Stimulated activated naive B cell treated with anti-CD40 and anti-IgM and Interleukin-4, amounts not matched to agents 10 μg/mL and 1 μg/mL and 100 μg/mL, for 72 hours (primary cell): Measurements from ENCODE around the gene MYH11.
"Not testable (repeated sequence)": the region's sequence is repeated elsewhere in the genome, so short reads cannot be mapped to it uniquely, and the experiment has no call there.

ENCODE experiments used
- ATAC-seq, 2 donors: fragments of 150-1000 bp; cut with Tn5 transposase; replicated peaks; 2 replicates each; pipeline ENCODE4 v1.10.0; 2021; ENCODE audit warnings: moderate library complexity in 1 of 2
- DNase-seq: peaks from one replicate; pipeline ENCODE4 v3.0.0; 2021
- H3K27ac Mint-ChIP-seq: one replicate; pipeline ENCODE4 v1.8.0; 2022; ENCODE audit warnings: mild to moderate bottlenecking, mixed read lengths
- H3K27me3 Mint-ChIP-seq, 2 donors: one replicate each; pipeline ENCODE4 v1.8.0; 2022; ENCODE audit warnings: mixed read lengths in 2 of 2
- H3K36me3 Mint-ChIP-seq, 2 donors: one replicate each; pipeline ENCODE4 v1.8.0; 2022; ENCODE audit warnings: mixed read lengths in 2 of 2, mild to moderate bottlenecking in 1 of 2
- H3K4me1 Mint-ChIP-seq, 2 donors: one replicate each; pipeline ENCODE4 v1.8.0; 2022; ENCODE audit warnings: mixed read lengths in 2 of 2, mild to moderate bottlenecking in 1 of 2
- H3K4me3 Mint-ChIP-seq, 2 donors: one replicate each; pipeline ENCODE4 v1.8.0; 2022; ENCODE audit warnings: mild to moderate bottlenecking in 2 of 2, mixed read lengths in 2 of 2, moderate library complexity in 1 of 2
- H3K9me3 Mint-ChIP-seq, 2 donors: one replicate each; pipeline ENCODE4 v1.8.0; 2022; ENCODE audit warnings: mixed read lengths in 2 of 2, mild to moderate bottlenecking in 1 of 2

MYH11 gene

GRCh38 chr16:15796885-15797284, 59.9 kb downstream of the MYH11 start:
- H3K36me3 Mint-ChIP-seq = peaks cover 4 to 7% of the 10 kb centered on the region in 2 donors
- no peak overlapping the region for H3K27ac Mint-ChIP-seq
- peaks cover 4 to 6% of the 10 kb centered on the region in 2 donors for H3K4me1 Mint-ChIP-seq
- peaks cover 17 to 36% of the 10 kb centered on the region in 2 donors for H3K27me3 Mint-ChIP-seq
- no peak overlapping the region for H3K4me3 Mint-ChIP-seq
- peaks cover 17% of the 10 kb centered on the region in 2 donors for H3K9me3 Mint-ChIP-seq
- no peak for ATAC-seq
- DNase-seq = no peak

GRCh38 chr16:15795615-15796014, 61.2 kb downstream of the MYH11 start:
- Mint-ChIP-seq H3K27ac (no peak overlapping the region), H3K36me3 (peaks cover 4 to 7% of the 10 kb centered on the region in 2 donors), H3K9me3 (peaks cover 17% of the 10 kb centered on the region in 2 donors), H3K4me3 (no peak overlapping the region), H3K4me1 (peaks cover 4 to 6% of the 10 kb centered on the region in 2 donors), H3K27me3 (peaks cover 17 to 36% of the 10 kb centered on the region in 2 donors)
- DNase-seq = no peak
- ATAC-seq = no peak

GRCh38 chr16:15792563-15792971, 64.3 kb downstream of the MYH11 start:
- H3K9me3 Mint-ChIP-seq = peaks cover 9 to 11% of the 10 kb centered on the region in 2 donors
- H3K36me3 Mint-ChIP-seq = peaks cover 4 to 7% of the 10 kb centered on the region in 2 donors
- no peak overlapping the region for H3K27ac Mint-ChIP-seq
- peaks cover 10 to 15% of the 10 kb centered on the region in 2 donors for H3K27me3 Mint-ChIP-seq
- ATAC-seq (no peak), DNase-seq (no peak)
- H3K4me3 Mint-ChIP-seq = no peak overlapping the region
- H3K4me1 Mint-ChIP-seq = peaks cover 4 to 6% of the 10 kb centered on the region in 2 donors

GRCh38 chr16:15790458-15790857, 66.4 kb downstream of the MYH11 start:
- Mint-ChIP-seq H3K9me3 (no peaks in the 10 kb centered on the region), H3K36me3 (no peaks in the 10 kb centered on the region), H3K27me3 (peaks cover 0 to 4% of the 10 kb centered on the region in 2 donors), H3K27ac (no peak overlapping the region), H3K4me3 (no peak overlapping the region), H3K4me1 (peaks cover 4 to 6% of the 10 kb centered on the region in 2 donors)
- DNase-seq (no peak), ATAC-seq (no peak)

GRCh38 chr16:15789816-15790215, 67.0 kb downstream of the MYH11 start:
- not testable (repeated sequence) for H3K27me3 Mint-ChIP-seq, H3K4me1 Mint-ChIP-seq, H3K9me3 Mint-ChIP-seq, H3K4me3 Mint-ChIP-seq, H3K27ac Mint-ChIP-seq, H3K36me3 Mint-ChIP-seq, ATAC-seq, DNase-seq

GRCh38 chr16:15788846-15789239, 68.0 kb downstream of the MYH11 start:
- Mint-ChIP-seq H3K36me3 (no peaks in the 10 kb centered on the region), H3K27ac (no peak overlapping the region), H3K4me1 (peaks cover 4 to 6% of the 10 kb centered on the region in 2 donors), H3K9me3 (no peaks in the 10 kb centered on the region), H3K4me3 (no peak overlapping the region), H3K27me3 (no peaks in the 10 kb centered on the region)
- no peak for ATAC-seq
- no peak for DNase-seq

GRCh38 chr16:15786501-15786900, 70.3 kb downstream of the MYH11 start:
- no peak for ATAC-seq
- H3K27ac Mint-ChIP-seq = no peak overlapping the region
- no peaks in the 10 kb centered on the region for H3K27me3 Mint-ChIP-seq
- no peak overlapping the region for H3K4me3 Mint-ChIP-seq
- H3K9me3 Mint-ChIP-seq = no peaks in the 10 kb centered on the region
- H3K4me1 Mint-ChIP-seq = no peaks in the 10 kb centered on the region
- no peak for DNase-seq
- H3K36me3 Mint-ChIP-seq = no peaks in the 10 kb centered on the region

- Mint-ChIP-seq H3K9me3 (no peaks in the 10 kb centered on the region), H3K4me3 (no peak overlapping the region), H3K27me3 (no peaks in the 10 kb centered on the region), H3K27ac (no peak overlapping the region), H3K4me1 (no peaks in the 10 kb centered on the region), H3K36me3 (no peaks in the 10 kb centered on the region)
- ATAC-seq (no peak), DNase-seq (no peak)
Measured at GRCh38 chr16:15785386-15786059, 71.3 kb downstream of the MYH11 start.

- Mint-ChIP-seq H3K36me3 (no peaks in the 10 kb centered on the region), H3K27me3 (no peaks in the 10 kb centered on the region), H3K4me3 (no peak overlapping the region), H3K27ac (no peak overlapping the region), H3K9me3 (no peaks in the 10 kb centered on the region), H3K4me1 (no peaks in the 10 kb centered on the region)
- no peak for ATAC-seq
- no peak for DNase-seq
Measured at GRCh38 chr16:15783985-15784384, 72.8 kb downstream of the MYH11 start.

- ATAC-seq (no peak), DNase-seq (no peak)
- Mint-ChIP-seq H3K4me1 (no peaks in the 10 kb centered on the region), H3K27ac (no peak overlapping the region), H3K36me3 (no peaks in the 10 kb centered on the region), H3K4me3 (no peak overlapping the region), H3K27me3 (no peaks in the 10 kb centered on the region), H3K9me3 (no peaks in the 10 kb centered on the region)
Measured at GRCh38 chr16:15782573-15783365, 74.1 kb downstream of the MYH11 start.

- no peak for DNase-seq
- ATAC-seq = no peak
- H3K36me3 Mint-ChIP-seq = no peaks in the 10 kb centered on the region
- H3K27me3 Mint-ChIP-seq = peaks cover 0 to under 1% of the 10 kb centered on the region in 2 donors
- no peaks in the 10 kb centered on the region for H3K9me3 Mint-ChIP-seq
- no peak overlapping the region for H3K27ac Mint-ChIP-seq
- no peaks in the 10 kb centered on the region for H3K4me1 Mint-ChIP-seq
- no peak overlapping the region for H3K4me3 Mint-ChIP-seq
Measured at GRCh38 chr16:15781650-15782049, 75.2 kb downstream of the MYH11 start.

GRCh38 chr16:15780805-15781204, 76.0 kb downstream of the MYH11 start:
- H3K9me3 Mint-ChIP-seq = no peaks in the 10 kb centered on the region
- H3K27me3 Mint-ChIP-seq = peaks cover 0 to 8% of the 10 kb centered on the region in 2 donors
- no peaks in the 10 kb centered on the region for H3K36me3 Mint-ChIP-seq
- H3K4me1 Mint-ChIP-seq = no peaks in the 10 kb centered on the region
- no peak for ATAC-seq
- H3K27ac Mint-ChIP-seq = no peak overlapping the region
- no peak overlapping the region for H3K4me3 Mint-ChIP-seq
- no peak for DNase-seq

- Mint-ChIP-seq H3K27me3 (peaks cover 0 to 8% of the 10 kb centered on the region in 2 donors), H3K9me3 (no peaks in the 10 kb centered on the region), H3K4me1 (no peaks in the 10 kb centered on the region), H3K27ac (no peak overlapping the region), H3K4me3 (no peak overlapping the region), H3K36me3 (no peaks in the 10 kb centered on the region)
- no peak for DNase-seq
- ATAC-seq = no peak
Measured at GRCh38 chr16:15779664-15780351, 77.0 kb downstream of the MYH11 start.

- H3K4me1 Mint-ChIP-seq = no peaks in the 10 kb centered on the region
- H3K27me3 Mint-ChIP-seq = peaks cover 0 to 8% of the 10 kb centered on the region in 2 donors
- H3K4me3 Mint-ChIP-seq = no peak overlapping the region
- no peaks in the 10 kb centered on the region for H3K9me3 Mint-ChIP-seq
- ATAC-seq (no peak), DNase-seq (no peak)
- H3K27ac Mint-ChIP-seq = no peak overlapping the region
- no peaks in the 10 kb centered on the region for H3K36me3 Mint-ChIP-seq
Measured at GRCh38 chr16:15778999-15779614, 77.7 kb downstream of the MYH11 start.
